Measurements from ENCODE around the gene ACTL10.

Gene ACTL10

GRCh38 chr20:33687993-33688937 is 21.5 kb downstream of the ACTL10 start:
- peak overlapping the region; percentile 25; the same call in 1 of the 2 replicates for H3K27ac ChIP-seq

GRCh38 chr20:33688938-33689424 is 22.2 kb downstream of the ACTL10 start:
- H3K27ac ChIP-seq: peak overlapping the region; percentile 25; the same call in 1 of the 2 replicates
- TF ChIP-seq CTCF (conservative IDR thresholded peaks at IDR 0.05): no peak
- TF ChIP-seq ZFX (IDR thresholded peaks at IDR 0.05): no peak

More at GRCh38 chr20:33687993-33688937, 21.5 kb downstream of the ACTL10 start:
- TF ChIP-seq ZFX (IDR thresholded peaks at IDR 0.05) (no peak), CTCF (conservative IDR thresholded peaks at IDR 0.05) (no peak)

GRCh38 chr20:33689493-33689892 is 22.8 kb downstream of the ACTL10 start:
- peak overlapping the region; percentile 25; the same call in 1 of the 2 replicates for H3K27ac ChIP-seq
- no peak for TF ChIP-seq ZFX (IDR thresholded peaks at IDR 0.05)
- TF ChIP-seq CTCF (conservative IDR thresholded peaks at IDR 0.05): no peak

- TF ChIP-seq CTCF (conservative IDR thresholded peaks at IDR 0.05) (no peak), ZFX (IDR thresholded peaks at IDR 0.05) (no peak)
- no peak overlapping the region for H3K27ac ChIP-seq
Observed at GRCh38 chr20:33689973-33690372, 23.2 kb downstream of the ACTL10 start.

GRCh38 chr20:33693289-33693688 is 26.5 kb downstream of the ACTL10 start:
- no peak overlapping the region for H3K27ac ChIP-seq
- TF ChIP-seq ZFX (IDR thresholded peaks at IDR 0.05) (no peak), CTCF (conservative IDR thresholded peaks at IDR 0.05) (no peak)

- no peak for TF ChIP-seq CTCF (conservative IDR thresholded peaks at IDR 0.05)
- no peak for TF ChIP-seq ZFX (IDR thresholded peaks at IDR 0.05)
- no peak overlapping the region for H3K27ac ChIP-seq
Observed at GRCh38 chr20:33693741-33694638, 27.2 kb downstream of the ACTL10 start.

Measured in C4-2B (cell line).